ENCODE data around the gene TBC1D21.

Gene TBC1D21

DNA sequence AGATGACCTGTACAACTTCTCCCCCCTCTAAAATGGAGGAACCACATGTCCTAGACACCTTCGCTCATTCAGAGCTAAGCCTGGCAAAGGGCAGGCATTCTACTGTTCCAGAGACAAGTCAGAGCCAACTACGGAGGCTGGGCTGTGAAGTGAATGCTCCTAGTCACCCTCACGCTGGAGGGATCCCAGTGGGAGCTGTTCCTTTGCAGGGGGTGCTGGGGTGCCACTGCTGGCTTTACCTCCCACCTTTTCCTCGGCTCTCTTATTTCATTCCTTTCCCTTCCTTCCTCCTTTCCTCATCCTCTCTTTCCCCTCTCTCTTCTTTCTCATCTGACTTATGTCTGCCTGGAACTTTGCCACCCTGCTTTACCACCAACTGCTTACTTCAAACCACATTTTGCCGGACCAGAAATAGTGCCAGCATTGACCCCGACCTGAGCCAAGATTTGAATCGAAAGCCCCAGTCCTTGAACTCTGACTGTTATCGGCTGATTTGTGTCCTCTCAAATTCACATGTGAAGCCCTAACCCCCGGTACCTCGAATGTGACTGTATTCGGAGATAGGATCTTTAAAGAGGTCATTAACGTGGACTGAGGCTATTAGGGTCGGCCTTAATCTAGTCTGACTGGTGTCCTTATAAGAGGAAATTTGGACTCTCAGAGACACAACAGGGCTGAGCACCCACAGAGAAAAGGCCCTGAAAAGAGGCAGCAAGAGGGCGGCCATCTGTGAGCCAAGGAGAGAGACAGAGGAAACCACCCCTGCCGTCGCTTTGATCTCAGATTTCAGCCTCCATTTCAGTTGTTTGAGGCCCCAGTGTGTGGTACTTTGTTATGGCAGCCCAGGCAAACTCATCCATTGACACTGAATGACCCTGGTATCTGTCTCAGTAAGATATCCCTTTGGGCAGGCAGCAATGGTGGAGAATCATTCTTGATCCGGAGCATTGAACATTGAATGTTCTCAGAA, 31.3 kb upstream of the TBC1D21 start (continued):
- TF ChIP-seq, protein P1, sequence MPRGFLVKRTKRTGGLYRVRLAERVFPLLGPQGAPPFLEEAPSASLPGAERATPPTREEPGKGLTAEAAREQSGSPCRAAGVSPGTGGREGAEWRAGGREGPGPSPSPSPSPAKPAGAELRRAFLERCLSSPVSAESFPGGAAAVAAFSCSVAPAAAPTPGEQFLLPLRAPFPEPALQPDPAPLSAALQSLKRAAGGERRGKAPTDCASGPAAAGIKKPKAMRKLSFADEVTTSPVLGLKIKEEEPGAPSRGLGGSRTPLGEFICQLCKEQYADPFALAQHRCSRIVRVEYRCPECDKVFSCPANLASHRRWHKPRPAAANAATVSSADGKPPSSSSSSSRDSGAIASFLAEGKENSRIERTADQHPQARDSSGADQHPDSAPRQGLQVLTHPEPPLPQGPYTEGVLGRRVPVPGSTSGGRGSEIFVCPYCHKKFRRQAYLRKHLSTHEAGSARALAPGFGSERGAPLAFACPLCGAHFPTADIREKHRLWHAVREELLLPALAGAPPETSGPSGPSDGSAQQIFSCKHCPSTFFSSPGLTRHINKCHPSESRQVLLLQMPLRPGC (tag by site-specific recombination; IDR thresholded peaks at IDR 0.05), result no peak
- TF ChIP-seq GLIS1 (tag by site-specific recombination; IDR thresholded peaks at IDR 0.05) (peak; percentile 47; the same call in 1 of the 2 replicates), ZNF791 (tag by site-specific recombination; IDR thresholded peaks at IDR 0.05) (no peak), ZNF350 (tag by site-specific recombination; IDR thresholded peaks at IDR 0.05) (no peak), PRDM1 (tag by site-specific recombination; IDR thresholded peaks at IDR 0.05) (peak; percentile 5; the same call in 1 of the 2 replicates), ZNF416 (tag by site-specific recombination; IDR thresholded peaks at IDR 0.05) (no peak), ZNF623 (tag by site-specific recombination; IDR thresholded peaks at IDR 0.05) (no peak), GLIS2 (tag by site-specific recombination; IDR thresholded peaks at IDR 0.05) (peak; percentile 11; the same call in 1 of the 2 replicates), ZBTB17 (tag by site-specific recombination; IDR thresholded peaks at IDR 0.05) (no peak), ZNF473 (tag by site-specific recombination; IDR thresholded peaks at IDR 0.05) (no peak), ZNF341 (tag by site-specific recombination; IDR thresholded peaks at IDR 0.05; ENCODE audit: low read depth) (no peak), ZNF302 (tag by site-specific recombination; IDR thresholded peaks at IDR 0.05; ENCODE audit: low read depth) (no peak), SCRT2 (tag by site-specific recombination; IDR thresholded peaks at IDR 0.05) (no peak), KLF8 (tag by site-specific recombination; IDR thresholded peaks at IDR 0.05) (no peak), ZNF701 (tag by site-specific recombination; IDR thresholded peaks at IDR 0.05) (no peak), ZNF561 (tag by site-specific recombination; IDR thresholded peaks at IDR 0.05; ENCODE audit: borderline replicate concordance) (no peak), ZNF560 (tag by site-specific recombination; IDR thresholded peaks at IDR 0.05; ENCODE audit: borderline replicate concordance) (no peak), TRIM28 (IDR thresholded peaks at IDR 0.05; ENCODE audit: borderline replicate concordance, low read length) (no peak), ZNF555 (tag by site-specific recombination; conservative IDR thresholded peaks at IDR 0.05) (no peak)
- TF ChIP-seq, protein P2, sequence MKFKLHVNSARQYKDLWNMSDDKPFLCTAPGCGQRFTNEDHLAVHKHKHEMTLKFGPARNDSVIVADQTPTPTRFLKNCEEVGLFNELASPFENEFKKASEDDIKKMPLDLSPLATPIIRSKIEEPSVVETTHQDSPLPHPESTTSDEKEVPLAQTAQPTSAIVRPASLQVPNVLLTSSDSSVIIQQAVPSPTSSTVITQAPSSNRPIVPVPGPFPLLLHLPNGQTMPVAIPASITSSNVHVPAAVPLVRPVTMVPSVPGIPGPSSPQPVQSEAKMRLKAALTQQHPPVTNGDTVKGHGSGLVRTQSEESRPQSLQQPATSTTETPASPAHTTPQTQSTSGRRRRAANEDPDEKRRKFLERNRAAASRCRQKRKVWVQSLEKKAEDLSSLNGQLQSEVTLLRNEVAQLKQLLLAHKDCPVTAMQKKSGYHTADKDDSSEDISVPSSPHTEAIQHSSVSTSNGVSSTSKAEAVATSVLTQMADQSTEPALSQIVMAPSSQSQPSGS (tag by site-specific recombination; IDR thresholded peaks at IDR 0.05; ENCODE audit: low read depth), result no peak
- TF ChIP-seq, protein P3, sequence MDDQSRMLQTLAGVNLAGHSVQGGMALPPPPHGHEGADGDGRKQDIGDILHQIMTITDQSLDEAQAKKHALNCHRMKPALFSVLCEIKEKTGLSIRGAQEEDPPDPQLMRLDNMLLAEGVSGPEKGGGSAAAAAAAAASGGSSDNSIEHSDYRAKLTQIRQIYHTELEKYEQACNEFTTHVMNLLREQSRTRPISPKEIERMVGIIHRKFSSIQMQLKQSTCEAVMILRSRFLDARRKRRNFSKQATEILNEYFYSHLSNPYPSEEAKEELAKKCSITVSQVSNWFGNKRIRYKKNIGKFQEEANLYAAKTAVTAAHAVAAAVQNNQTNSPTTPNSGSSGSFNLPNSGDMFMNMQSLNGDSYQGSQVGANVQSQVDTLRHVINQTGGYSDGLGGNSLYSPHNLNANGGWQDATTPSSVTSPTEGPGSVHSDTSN (CRISPR knock-in tag; IDR thresholded peaks at IDR 0.05), result no peak
- TF ChIP-seq, protein P4, sequence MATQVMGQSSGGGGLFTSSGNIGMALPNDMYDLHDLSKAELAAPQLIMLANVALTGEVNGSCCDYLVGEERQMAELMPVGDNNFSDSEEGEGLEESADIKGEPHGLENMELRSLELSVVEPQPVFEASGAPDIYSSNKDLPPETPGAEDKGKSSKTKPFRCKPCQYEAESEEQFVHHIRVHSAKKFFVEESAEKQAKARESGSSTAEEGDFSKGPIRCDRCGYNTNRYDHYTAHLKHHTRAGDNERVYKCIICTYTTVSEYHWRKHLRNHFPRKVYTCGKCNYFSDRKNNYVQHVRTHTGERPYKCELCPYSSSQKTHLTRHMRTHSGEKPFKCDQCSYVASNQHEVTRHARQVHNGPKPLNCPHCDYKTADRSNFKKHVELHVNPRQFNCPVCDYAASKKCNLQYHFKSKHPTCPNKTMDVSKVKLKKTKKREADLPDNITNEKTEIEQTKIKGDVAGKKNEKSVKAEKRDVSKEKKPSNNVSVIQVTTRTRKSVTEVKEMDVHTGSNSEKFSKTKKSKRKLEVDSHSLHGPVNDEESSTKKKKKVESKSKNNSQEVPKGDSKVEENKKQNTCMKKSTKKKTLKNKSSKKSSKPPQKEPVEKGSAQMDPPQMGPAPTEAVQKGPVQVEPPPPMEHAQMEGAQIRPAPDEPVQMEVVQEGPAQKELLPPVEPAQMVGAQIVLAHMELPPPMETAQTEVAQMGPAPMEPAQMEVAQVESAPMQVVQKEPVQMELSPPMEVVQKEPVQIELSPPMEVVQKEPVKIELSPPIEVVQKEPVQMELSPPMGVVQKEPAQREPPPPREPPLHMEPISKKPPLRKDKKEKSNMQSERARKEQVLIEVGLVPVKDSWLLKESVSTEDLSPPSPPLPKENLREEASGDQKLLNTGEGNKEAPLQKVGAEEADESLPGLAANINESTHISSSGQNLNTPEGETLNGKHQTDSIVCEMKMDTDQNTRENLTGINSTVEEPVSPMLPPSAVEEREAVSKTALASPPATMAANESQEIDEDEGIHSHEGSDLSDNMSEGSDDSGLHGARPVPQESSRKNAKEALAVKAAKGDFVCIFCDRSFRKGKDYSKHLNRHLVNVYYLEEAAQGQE (tag by site-specific recombination; IDR thresholded peaks at IDR 0.05), result peak; percentile 86
- TF ChIP-seq, protein P5, sequence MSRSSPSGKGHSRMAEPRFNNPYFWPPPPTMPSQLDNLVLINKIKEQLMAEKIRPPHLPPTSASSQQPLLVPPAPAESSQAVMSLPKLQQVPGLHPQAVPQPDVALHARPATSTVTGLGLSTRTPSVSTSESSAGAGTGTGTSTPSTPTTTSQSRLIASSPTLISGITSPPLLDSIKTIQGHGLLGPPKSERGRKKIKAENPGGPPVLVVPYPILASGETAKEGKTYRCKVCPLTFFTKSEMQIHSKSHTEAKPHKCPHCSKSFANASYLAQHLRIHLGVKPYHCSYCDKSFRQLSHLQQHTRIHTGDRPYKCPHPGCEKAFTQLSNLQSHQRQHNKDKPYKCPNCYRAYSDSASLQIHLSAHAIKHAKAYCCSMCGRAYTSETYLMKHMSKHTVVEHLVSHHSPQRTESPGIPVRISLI (tag by site-specific recombination; IDR thresholded peaks at IDR 0.05), result no peak
- TF ChIP-seq, protein P6, sequence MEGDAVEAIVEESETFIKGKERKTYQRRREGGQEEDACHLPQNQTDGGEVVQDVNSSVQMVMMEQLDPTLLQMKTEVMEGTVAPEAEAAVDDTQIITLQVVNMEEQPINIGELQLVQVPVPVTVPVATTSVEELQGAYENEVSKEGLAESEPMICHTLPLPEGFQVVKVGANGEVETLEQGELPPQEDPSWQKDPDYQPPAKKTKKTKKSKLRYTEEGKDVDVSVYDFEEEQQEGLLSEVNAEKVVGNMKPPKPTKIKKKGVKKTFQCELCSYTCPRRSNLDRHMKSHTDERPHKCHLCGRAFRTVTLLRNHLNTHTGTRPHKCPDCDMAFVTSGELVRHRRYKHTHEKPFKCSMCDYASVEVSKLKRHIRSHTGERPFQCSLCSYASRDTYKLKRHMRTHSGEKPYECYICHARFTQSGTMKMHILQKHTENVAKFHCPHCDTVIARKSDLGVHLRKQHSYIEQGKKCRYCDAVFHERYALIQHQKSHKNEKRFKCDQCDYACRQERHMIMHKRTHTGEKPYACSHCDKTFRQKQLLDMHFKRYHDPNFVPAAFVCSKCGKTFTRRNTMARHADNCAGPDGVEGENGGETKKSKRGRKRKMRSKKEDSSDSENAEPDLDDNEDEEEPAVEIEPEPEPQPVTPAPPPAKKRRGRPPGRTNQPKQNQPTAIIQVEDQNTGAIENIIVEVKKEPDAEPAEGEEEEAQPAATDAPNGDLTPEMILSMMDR (tag by site-specific recombination; IDR thresholded peaks at IDR 0.05), result no peak
- TF ChIP-seq, protein P7, sequence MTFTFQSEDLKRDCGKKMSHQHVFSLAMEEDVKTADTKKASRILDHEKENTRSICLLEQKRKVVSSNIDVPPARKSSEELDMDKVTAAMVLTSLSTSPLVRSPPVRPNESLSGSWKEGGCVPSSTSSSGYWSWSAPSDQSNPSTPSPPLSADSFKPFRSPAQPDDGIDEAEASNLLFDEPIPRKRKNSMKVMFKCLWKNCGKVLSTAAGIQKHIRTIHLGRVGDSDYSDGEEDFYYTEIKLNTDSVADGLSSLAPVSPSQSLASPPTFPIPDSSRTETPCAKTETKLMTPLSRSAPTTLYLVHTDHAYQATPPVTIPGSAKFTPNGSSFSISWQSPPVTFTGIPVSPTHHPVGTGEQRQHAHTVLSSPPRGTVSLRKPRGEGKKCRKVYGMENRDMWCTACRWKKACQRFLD (tag by site-specific recombination; IDR thresholded peaks at IDR 0.05), result no peak
- TF ChIP-seq, protein P8, sequence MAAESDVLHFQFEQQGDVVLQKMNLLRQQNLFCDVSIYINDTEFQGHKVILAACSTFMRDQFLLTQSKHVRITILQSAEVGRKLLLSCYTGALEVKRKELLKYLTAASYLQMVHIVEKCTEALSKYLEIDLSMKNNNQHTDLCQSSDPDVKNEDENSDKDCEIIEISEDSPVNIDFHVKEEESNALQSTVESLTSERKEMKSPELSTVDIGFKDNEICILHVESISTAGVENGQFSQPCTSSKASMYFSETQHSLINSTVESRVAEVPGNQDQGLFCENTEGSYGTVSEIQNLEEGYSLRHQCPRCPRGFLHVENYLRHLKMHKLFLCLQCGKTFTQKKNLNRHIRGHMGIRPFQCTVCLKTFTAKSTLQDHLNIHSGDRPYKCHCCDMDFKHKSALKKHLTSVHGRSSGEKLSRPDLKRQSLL (tag by site-specific recombination; IDR thresholded peaks at IDR 0.05), result no peak

Data from HEK293 (cell line).